Measurements from ENCODE around the gene MAP4. TPM values are rescaled to one million over a fixed set of nuclear protein-coding genes. Genes with fewer than 3 reads are reported as not detected.

The MAP4 gene
- total RNA-seq, 1 donor from 2014 or later: 265 TPM

DNA sequence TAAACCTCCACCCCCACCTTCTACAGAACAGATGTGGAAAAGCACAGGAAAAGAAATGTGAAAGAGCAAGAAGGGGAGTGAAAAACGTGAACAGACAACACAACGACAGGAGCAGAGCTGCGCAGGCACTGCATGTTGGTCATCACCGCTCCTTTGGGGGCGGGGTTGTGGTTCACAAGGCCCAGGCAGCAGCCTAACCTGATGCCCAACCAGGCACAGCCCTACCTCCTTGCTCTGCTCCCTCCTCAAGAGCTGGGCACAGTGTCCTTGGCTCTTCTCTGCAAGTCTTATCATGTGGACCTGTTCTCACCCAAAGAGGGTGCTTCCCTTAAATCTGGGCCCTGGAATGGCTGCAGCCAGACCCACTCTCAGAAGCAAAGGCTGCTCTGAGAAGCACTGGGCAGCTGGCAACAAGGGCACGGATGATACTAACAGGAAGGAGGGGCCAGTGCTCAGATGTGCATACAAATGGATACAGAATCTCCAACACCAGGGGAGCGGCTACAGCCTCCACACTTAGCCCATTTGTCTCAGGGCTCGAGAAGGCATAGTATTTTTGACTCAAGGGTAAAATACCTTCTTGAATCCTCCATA lies 148.7 kb downstream of the MAP4 start:
- DNase-seq (ENCODE audit: low spot score): no peak

DNA sequence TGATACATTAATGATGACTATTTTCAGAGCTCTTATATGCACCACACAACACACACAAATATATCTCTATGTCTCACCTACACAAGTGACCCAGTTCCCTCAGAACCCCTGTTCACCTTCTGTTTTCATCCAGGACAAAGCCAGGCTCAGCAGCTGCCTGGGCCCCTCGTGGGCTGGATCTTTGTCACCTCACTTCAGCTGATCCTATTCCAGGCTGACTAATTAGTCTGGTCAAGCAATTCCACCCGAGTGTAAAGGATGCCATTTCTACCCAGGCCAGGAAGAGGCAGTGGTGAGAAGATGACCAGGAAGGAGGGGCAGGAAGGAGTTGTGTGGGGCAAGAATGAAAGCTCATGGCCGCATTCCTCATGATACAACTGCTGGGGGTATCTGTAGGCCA lies 151.0 kb downstream of the MAP4 start:
- DNase-seq (ENCODE audit: low spot score): no peak

DNA sequence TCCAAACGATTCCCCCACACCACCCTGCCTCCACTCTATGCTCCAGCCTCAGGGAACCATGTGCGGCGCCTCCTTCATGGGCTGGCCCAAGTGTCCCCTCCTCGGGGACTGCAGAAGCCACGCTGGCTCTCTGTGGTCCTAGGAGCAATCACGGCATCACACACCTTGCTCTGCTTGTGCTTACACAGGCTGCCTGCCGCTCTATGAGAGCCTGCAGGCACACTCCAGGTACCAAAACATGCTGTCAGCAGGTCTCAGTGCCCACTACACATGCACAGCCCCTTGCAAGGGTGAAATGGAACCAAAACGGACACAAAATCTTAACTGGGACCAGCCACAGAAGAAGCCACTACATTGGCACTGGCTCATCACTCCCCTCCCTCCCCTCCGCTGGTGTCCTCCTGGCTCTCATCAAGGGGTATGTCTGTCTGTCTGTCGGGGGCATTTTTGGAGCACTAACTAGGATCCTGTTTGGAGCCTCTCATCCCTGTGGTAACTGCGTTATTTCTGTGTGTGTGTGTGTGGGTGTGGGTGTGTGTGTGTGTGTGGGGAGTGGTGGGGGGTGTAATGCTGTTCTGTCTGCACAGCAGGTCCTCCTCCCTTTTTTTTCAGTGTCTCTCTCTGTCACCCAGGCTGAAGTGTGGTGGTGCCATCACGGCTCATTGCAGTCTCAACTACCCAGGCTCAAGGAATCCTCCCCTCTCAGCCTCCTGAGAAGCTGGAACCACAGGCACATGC lies 152.7 kb downstream of the MAP4 start:
- no peak for DNase-seq (ENCODE audit: low spot score)

DNA sequence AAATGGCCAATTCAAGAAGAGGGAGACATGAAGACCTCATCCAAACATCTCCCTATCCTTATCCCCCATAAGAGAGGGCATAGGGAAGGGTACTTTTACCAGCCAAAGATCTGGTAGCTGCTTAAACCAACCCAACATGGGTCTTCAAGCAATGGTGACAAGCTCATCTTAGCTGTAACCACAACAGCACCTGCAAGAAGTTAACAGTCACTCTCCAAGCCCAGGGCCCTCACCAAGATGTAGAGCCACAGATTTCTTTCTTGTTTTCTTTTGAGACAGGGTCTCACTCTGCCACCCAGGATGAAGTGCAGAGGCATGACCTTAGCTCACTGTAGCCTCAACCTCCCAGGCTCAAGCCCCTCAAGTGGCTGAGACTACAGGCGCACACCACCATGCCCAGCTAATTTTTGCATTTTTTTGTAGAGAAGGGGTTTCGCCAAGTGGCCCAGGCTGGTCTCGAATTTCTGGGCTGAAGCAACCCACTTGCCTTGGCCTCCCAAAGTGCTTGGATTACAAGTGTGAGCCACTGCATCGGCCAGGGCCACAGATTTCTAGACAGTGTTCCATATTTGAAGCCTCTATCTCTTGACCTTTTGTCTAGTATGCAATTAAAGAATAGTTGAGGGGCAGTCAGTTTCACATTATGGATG lies 156.1 kb downstream of the MAP4 start:
- DNase-seq (ENCODE audit: low spot score): no peak

DNA sequence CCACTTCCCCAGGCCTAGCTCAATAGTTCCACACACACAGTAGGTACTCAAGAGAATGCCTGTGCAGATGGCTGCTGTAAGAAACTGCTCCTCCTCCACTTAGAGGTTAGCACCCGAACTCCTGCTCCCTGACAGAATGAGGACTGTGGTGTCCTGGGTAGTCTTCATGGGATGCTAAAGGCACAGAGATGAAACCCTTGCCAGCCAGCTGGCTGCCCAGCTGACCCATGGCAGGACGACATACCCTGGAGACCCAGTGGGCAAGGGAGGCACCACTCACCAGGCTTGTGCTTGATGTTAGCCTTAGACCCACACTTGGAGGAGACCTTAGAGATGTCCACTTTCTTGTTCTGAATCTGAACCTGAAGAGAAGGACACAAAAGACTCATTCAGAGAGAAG lies 159.1 kb downstream of the MAP4 start:
- no peak for DNase-seq (ENCODE audit: low spot score)

DNA sequence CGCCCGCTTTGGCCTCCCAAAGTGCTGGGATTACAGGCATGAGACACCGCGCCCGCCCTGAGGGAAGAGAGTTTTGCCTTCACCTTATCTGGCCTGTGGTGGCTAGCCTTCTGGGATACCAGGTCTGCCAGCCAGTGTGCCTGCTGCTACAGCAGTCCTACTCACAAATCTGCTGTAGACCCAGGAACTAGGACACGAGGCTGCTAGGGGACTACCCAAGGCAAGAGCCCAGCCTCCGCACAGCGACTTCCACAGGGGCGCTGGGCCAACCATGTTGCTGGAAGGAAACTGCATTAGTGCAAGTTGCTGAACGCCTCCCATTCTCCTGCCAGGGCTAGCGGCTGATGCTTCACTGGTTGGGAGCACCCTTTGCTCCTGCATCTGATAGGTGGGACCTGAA lies 159.5 kb downstream of the MAP4 start:
- DNase-seq (ENCODE audit: low spot score): no peak

DNA sequence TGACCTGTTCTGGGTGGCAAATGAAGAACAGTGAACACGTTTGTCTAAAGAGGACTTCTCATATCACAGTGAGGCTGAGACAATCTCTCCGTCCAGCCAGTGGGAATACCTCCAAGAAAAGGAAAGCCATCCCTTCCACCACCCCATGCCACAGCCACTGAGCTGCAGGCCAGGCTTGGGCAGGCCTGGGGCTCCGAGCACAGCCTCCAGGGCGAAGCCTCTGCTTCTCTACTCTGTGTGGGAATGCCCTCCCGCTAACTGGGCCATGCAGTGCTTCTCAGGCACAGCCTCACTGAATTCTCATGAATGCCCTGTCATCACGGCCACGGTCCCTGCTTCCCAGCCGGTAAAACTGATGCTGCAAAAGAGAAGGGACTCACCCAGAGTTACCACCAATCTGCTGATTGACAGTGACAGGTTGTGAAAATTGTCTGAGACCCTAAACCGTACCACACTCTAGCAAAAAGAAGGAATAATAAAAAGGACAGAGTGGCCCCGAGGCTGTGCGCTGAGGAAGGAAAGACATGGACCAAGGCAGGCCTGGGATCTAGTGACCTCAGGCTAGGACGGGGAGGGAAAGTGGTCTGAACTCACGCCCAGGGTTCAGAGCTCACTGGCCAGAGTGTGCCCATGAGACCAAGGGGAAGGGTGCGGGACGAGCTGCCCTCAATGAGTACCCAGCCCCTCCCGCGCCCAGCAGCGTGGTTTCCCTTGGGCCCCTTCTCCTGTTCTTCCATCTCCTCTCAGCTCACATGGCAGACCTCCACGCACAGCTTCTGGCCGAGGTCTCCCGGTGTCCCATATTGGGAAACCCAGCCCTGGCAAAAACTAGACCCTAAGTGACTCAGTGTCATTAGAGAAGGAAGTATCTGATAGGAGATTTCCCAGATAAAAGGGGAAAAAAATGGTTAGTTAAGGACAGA lies 160.5 kb downstream of the MAP4 start:
- no peak for DNase-seq (ENCODE audit: low spot score)

DNA sequence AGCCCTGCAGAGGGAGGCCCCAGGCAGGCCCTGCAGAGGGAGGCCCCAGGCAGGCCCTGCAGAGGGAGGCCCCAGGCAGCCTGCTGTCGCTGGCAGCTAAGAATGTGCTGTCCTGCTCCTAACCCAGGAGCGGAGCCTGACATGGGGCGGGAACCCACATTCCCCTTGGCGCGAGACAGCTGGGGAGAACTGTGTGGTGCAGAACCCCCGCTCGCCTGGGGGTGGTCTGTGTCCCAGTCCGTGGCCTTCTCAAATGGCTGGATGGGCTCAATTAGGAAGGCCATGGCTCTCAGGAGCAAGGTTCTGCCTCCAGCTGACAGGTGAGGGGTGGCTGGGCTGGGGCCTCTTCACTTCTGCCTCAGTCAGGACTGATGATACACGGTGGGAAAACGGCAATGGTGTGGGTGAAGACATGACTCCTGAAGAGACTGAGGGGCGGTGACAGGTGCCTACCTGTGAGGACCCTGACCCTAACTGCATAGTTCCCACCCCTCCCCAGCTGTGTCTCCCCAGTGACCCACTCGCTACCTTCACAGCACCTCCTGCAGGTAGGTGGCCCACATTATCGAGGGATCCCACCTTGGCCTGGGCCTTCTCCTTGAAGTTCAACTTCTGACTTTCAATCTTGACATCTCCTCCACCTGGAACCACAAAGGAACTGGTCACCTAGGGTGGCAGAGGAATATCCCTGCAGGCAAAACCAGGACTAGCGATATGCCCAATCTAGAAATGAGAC lies 161.3 kb downstream of the MAP4 start:
- no peak for DNase-seq (ENCODE audit: low spot score)

DNA sequence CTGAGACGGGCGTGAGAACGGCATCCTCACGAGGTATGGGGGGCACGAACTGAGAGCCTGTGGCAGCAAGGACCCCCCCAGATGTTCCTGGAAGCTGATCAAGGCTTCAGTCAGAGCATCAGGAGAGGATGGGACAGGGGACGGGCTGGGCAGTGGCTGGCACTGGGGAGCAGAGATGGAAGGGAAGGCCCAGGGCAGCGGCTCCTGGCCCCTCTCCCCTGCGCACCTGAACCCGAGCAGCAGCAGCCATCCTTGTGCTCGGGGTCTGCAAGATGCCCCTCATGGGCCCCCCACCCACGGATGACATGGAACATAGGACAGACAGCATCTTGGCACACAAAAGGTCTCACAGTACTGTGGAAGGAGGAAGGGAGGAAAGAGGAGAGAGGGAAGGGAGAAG lies 161.9 kb downstream of the MAP4 start:
- DNase-seq (ENCODE audit: low spot score): no peak

DNA sequence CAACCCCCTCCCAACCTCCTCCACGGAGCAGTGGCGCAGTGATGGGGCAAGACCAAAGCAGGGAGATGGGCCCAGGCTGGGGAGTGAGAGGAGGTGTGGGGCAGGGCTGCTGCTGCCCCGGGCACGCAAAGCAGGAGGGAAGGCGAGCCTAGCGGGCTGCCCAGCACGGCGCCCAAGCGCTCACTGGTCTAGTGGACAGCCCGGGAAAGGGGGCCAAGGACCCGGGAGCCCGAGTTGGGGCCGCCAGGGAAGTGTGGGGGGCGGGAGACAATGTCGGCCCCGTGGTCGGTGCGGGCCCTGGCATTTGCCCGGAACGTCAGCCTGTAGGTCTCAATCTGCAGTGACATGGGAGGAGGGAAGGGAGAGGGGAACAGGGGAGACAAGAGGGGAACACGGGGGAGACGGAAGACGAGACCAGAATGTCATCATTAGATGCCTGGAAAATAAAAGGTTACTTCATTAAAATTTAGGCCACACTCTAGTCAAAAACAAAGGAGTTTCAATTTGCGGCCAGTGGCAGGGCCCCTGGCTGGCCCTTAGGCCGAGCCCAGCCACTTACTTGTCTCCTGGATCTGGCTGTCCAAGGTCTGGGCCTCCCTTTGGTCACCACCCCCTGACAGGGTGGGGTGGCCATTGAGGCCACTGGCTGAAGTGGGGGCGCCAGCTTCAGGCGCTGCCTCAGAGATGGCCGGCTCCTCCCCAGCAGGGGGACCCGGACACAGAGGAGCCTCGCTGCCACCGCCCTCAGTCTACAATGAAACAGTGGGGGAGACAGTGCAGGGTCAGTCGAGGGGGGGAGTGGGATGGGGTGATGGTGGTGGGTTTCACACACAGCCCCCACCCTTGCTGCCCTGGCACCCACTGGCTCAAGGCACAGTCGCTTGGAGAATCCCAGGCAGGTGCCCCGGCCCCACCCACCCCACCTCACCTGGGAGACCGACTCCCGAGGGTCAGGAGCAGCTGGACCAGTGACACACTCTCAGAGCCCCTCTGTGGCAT lies 163.3 kb downstream of the MAP4 start:
- DNase-seq (ENCODE audit: low spot score): no peak

DNA sequence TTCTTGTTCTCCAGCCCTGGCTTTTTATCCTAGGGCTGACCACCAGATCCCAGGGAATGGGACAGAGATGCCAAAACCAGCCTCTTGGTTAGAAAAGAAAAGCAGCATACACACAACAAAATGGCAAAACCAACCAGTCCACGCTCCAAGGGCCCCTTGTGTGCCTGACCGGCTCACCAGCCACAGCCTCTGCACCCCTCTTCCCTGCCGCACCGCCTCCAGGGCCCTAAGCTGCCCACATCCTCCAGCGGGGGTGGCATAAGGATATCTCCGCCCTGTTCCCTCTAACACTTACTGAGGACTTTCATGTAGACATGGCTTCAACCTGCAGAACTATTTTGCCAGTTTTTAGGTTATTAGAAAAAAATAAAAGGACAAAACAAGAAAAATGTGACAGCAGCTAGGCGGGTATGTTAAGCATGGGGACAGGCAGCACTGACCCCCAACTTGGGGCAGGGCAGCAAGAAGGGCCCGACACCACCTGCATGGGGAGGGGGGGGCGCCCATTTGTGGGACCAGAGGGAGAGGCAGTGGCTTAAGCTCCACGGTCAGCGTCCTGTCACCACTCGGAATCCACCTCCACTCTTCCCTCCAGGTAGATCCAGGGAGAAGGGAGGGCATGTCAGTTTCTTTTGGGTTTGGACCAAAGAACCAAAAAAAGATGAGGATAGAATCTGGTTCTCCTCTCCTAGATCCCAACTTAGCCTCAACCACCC lies 164.2 kb downstream of the MAP4 start:
- DNase-seq (ENCODE audit: low spot score): no peak

DNA sequence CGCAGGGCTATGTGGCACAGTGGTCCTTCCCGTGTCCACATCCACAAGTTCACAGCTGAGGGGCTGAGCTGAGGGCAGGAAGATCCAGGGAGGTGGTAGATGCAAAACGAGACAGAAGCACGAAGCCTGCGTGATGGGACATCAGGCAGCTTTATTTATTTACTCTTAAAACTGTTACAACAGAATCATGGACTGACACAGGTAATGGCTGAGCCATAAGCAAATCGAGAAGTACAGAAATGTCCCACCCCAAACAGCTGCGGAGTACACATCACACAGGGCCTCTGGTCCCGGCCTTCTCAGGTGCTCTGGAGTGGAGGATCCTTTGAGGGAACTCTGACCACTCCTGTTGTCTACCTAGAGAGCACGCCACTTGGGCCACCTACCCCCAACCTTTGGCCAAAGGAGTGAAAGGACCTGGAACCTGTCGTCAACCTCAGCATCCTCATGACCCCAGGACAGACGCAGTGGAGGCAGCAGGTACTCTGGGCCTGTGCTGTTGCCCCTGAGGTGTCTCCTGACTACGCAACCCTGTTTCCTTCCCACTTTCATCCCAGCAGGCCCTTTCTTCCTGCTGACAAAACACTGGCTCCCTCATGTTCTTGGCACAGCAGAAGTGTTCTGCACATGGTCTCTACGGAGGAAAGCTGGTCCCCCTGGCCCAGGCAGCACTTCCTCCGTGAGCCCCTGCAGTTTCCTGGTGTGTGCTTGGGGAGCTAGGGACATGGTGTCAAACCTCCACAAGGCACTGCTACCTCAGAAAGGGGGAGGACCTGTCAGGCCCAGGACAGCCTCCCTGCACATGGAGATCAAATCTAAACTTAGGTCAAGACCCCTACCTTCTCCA lies 165.4 kb downstream of the MAP4 start:
- DNase-seq (ENCODE audit: low spot score): no peak

DNA sequence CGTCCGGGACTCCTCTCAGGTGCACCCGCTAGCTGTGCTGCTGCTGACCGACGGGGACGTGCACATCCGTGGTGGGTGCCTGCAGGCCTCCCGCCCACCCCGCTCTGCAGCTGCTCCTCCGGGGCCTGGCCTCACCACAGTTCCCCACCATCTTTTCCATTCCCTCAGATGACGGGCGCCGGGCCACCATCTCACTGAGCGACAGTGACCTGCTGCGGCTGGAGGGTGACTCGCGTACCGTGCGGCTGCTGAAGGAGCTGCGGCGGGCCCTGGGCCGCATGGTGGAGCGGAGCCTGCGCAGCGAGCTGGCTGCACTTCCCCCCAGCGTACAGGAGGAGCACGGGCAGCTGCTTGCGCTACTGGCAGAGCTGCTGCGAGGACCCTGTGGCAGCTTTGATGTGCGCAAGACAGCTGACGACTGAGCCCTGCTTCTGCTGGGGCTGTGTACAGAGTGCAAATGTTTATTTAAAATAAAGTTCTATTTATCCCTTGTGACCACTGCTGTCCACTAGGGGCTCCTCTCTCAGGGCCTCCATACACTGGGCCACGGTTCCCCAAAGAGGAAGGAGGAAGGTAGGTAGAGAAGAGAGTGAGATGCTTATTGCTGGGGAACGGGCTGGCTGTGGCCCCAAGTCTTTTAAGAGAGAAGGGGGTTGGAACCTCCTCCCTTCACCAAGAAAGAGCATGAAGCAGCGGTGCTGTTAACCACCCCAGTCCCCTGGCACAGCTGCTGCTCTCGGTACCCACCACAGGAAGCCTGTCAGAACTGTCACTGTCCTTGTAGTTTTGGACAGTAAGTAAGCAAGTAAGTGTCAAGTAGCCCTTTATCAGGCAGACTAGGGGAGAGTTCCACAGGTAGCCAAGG lies 166.3 kb downstream of the MAP4 start:
- no peak for DNase-seq (ENCODE audit: low spot score)

DNA sequence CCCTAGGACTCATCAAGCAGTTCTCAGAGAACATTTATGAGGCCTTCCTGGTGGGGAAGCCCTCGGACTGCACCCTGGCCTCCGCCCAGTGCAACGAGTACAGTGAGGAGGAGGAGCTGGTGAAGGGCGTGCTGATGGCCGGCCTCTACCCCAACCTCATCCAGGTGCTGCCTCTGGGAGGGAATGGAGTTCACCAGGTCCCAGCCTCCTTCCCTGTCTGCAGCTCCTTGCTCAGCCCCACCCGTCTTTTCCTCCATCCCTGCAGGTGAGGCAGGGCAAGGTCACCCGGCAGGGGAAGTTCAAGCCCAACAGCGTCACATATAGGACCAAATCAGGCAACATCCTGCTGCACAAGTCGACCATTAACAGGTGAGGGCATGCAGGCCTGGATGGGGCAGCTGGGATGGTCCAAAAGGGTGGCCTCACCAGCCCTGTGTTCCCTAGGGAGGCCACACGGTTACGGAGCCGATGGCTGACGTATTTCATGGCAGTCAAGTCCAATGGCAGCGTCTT lies 167.0 kb downstream of the MAP4 start:
- DNase-seq (ENCODE audit: low spot score): no peak

DNA sequence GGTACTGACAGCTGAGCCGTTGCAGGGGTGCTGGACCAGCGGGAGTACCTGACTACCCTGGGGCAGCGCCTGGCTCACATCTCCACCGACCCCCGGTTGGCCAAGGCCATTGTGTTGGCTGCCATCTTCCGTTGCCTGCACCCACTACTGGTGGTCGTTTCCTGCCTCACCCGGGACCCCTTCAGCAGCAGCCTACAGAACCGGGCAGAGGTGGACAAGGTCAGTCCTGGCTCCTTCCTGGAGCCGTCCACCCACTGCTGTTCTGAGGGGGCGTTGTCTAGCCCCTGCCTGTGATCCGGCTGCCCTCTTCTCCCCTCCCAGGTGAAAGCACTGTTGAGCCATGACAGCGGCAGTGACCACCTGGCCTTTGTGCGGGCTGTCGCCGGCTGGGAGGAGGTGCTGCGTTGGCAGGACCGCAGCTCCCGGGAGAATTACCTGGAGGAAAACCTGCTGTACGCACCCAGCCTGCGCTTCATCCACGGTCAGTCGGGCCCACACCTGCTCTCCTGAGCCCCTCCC lies 167.6 kb downstream of the MAP4 start:
- DNase-seq (ENCODE audit: low spot score): no peak

DNA sequence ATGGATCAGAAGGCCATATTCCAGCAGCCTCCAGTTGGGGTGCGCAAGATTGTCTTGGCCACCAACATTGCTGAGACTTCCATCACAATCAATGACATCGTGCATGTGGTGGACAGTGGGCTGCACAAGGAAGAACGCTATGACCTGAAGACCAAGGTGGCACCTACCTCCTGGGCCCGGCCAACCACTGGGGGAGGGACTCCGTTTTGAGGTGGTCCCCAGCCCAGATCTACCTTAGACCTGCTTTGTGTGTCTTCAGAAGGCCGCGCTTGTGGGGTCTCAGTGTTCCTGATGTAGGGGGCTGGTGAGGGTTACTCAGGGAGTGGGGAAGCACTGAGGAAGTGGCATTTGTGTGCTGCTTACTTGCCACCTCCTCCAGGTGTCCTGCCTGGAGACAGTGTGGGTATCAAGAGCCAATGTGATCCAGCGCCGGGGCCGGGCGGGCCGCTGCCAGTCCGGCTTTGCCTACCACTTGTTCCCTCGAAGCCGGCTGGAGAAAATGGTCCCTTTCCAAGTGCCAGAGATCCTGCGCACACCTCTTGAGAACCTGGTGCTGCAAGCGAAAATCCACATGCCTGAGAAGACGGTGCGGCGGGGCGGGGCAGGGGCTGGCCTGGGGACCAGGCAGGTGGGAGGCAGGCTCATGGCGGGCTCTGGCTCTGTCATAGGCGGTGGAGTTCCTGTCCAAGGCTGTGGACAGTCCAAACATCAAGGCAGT lies 168.3 kb downstream of the MAP4 start:
- DNase-seq (ENCODE audit: low spot score): no peak

DNA sequence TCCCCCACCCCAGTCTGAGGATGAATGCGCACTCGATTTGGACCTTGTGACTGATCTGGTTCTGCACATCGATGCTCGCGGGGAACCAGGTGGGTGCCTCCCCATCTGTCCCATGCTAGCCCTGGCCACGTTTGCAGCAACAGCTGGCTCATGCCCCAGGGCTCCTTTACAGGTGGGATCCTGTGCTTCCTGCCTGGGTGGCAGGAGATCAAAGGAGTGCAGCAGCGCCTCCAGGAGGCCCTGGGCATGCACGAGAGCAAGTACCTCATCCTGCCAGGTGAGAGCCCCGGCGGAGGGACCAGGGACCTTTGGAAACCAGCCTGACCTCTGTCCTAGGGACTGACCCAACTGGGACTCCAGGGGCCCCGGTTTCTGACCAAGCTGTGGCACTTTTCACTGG lies 169.0 kb downstream of the MAP4 start:
- DNase-seq (ENCODE audit: low spot score): no peak

Data from ureter (tissue), 1 donor.